H1 (cell line): ENCODE results near the gene SYTL1. TPM values are rescaled to one million over a fixed set of nuclear protein-coding genes. Genes with fewer than 3 reads are reported as not detected.

Experiments
- BCL11A ChIP-seq, 2 experiments: IDR thresholded peaks; one replicate each; pipeline ENCODE4 v1.6.1; 2011; ENCODE audit warnings: low read depth in 2 of 2, low read length in 2 of 2, mild to moderate bottlenecking in 2 of 2
- CHD7 ChIP-seq: fragments of 300-600 bp; sonication (generic); IDR thresholded peaks from 2 replicates; pipeline ENCODE4 v1.7.1; 2012; ENCODE audit warnings: low read length, moderate library complexity, mild to moderate bottlenecking, inconsistent platforms; ENCODE audit not compliant: insufficient replicate concordance
- RAD21 ChIP-seq, 2 experiments: IDR thresholded peaks in 1 of 2; conservative IDR thresholded peaks in 1 of 2; 2 replicates each; pipeline ENCODE4 v1.6.1; 2011; ENCODE audit warnings: low read depth in 2 of 2, low read length in 2 of 2, improper control_type of control experiment in 1 of 2, inconsistent platforms in 1 of 2, mild to moderate bottlenecking in 1 of 2, moderate library complexity in 1 of 2
- SAP30 ChIP-seq: fragments of 300-600 bp; sonication (generic); IDR thresholded peaks from 2 replicates; pipeline ENCODE4 v1.7.1; 2012; ENCODE audit warnings: low read length, moderate library complexity, mild to moderate bottlenecking, inconsistent platforms; ENCODE audit not compliant: insufficient read depth, insufficient replicate concordance
- SIN3A ChIP-seq, 2 experiments: IDR thresholded peaks in 1 of 2; conservative IDR thresholded peaks in 1 of 2; 2 replicates each; pipeline ENCODE4 v1.6.1; 2011 to 2012; ENCODE audit warnings: low read length in 2 of 2, improper control_type of control experiment in 1 of 2, low read depth in 1 of 2, mild to moderate bottlenecking in 1 of 2
- polyA plus RNA-seq, 7 experiments: library from polyadenylated mRNA; depleted of rRNA in 3 of 7; stranded (reverse) in 5 of 7; unstranded in 2 of 7; fragments of >200 nt in 5 of 7; fragments of 200-250 nt in 2 of 7; gene quantifications; 1 replicate in 5 of 7; 2 replicates in 1 of 7; 4 replicates in 1 of 7; pipeline versions ENCODE4 v1.2.1 to v1.2.3, GENCODE V29; 2011 to 2013; ENCODE audit warnings: missing spikeins in 2 of 7, mixed read lengths in 2 of 7
- total RNA-seq: library from RNA; stranded (reverse); fragmentation: NEBNext Ultra II Directional; extraction: Animal tissue kit (Norgen Biotek cat#: 25700); gene quantifications from 2 replicates; pipeline ENCODE4 v1.2.1, GENCODE V29; 2021

Gene SYTL1
- total and polyA plus RNA-seq, 2 of the 8 experiments (the other 6 are each of a cell fraction or from before 2014, with no cell fraction given): 6.4 to 19.5 TPM

GRCh38 chr1:27358038-27358927 is 16.5 kb downstream of the SYTL1 start (continued):
- no peak for TF ChIP-seq CHD7
- no peak for TF ChIP-seq RAD21 (IDR thresholded peaks at IDR 0.05 in 1 of 2, conservative IDR thresholded peaks at IDR 0.05 in 1 of 2; ENCODE audit: low read depth in 2 of 2, low read length in 2 of 2)
- no peak for TF ChIP-seq SAP30
- TF ChIP-seq SIN3A (conservative IDR thresholded peaks at IDR 0.05 in 1 of 2, IDR thresholded peaks at IDR 0.05 in 1 of 2; ENCODE audit: low read depth in 1 of 2, low read length in 2 of 2): no peak
- no peak for TF ChIP-seq BCL11A (IDR thresholded peaks at IDR 0.05; ENCODE audit: low read depth in 2 of 2, low read length in 2 of 2)
